ENCODE results near the gene SLC7A14.

The SLC7A14 gene

GRCh38 chr3:170585937-170586310 lies at the start of gene SLC7A14:
Gene SLC7A14, minus strand, starts transcription at chr3:170586075. Its CDS starts 59,139 bp downstream, at chr3:170526936.
- DNase-seq (ENCODE audit: low read depth in 2 of 2): no peak

- DNase-seq (ENCODE audit: low read depth in 2 of 2): no peak
Measured at GRCh38 chr3:170635385-170635735, 49.5 kb upstream of the SLC7A14 start.

- DNase-seq (ENCODE audit: low read depth in 2 of 2): no peak
Measured at GRCh38 chr3:170634663-170635384, 48.9 kb upstream of the SLC7A14 start.

- no peak for DNase-seq (ENCODE audit: low read depth in 2 of 2)
Measured at GRCh38 chr3:170633573-170633972, 47.7 kb upstream of the SLC7A14 start.

- DNase-seq (ENCODE audit: low read depth in 2 of 2): no peak
Measured at GRCh38 chr3:170632780-170633179, 46.9 kb upstream of the SLC7A14 start.

GRCh38 chr3:170631755-170632488 lies 46.0 kb upstream of the SLC7A14 start:
- DNase-seq (ENCODE audit: low read depth in 2 of 2): no peak

GRCh38 chr3:170623524-170623923 lies 37.6 kb upstream of the SLC7A14 start:
- DNase-seq (ENCODE audit: low read depth in 2 of 2): no peak

GRCh38 chr3:170622369-170623159 lies 36.7 kb upstream of the SLC7A14 start:
- DNase-seq (ENCODE audit: low read depth in 2 of 2): no peak

GRCh38 chr3:170621256-170621655 lies 35.4 kb upstream of the SLC7A14 start:
- DNase-seq (ENCODE audit: low read depth in 2 of 2): no peak

- no peak for DNase-seq (ENCODE audit: low read depth in 2 of 2)
Measured at GRCh38 chr3:170614214-170614966, 28.5 kb upstream of the SLC7A14 start.

- DNase-seq (ENCODE audit: low read depth in 2 of 2): no peak
Measured at GRCh38 chr3:170611751-170612150, 25.9 kb upstream of the SLC7A14 start.

- DNase-seq (ENCODE audit: low read depth in 2 of 2): no peak
Measured at GRCh38 chr3:170610321-170610884, 24.5 kb upstream of the SLC7A14 start.

GRCh38 chr3:170608475-170608874 lies 22.6 kb upstream of the SLC7A14 start:
- DNase-seq (ENCODE audit: low read depth in 2 of 2): no peak

GRCh38 chr3:170606675-170607074 lies 20.8 kb upstream of the SLC7A14 start:
- DNase-seq (ENCODE audit: low read depth in 2 of 2): no peak

GRCh38 chr3:170605490-170605889 lies 19.6 kb upstream of the SLC7A14 start:
- no peak for DNase-seq (ENCODE audit: low read depth in 2 of 2)

- DNase-seq (ENCODE audit: low read depth in 2 of 2): no peak
Measured at GRCh38 chr3:170603770-170604510, 18.1 kb upstream of the SLC7A14 start.

GRCh38 chr3:170602556-170602955 lies 16.7 kb upstream of the SLC7A14 start:
- no peak for DNase-seq (ENCODE audit: low read depth in 2 of 2)

GRCh38 chr3:170600005-170600624 lies 14.2 kb upstream of the SLC7A14 start:
- no peak for DNase-seq (ENCODE audit: low read depth in 2 of 2)

- DNase-seq (ENCODE audit: low read depth in 2 of 2): no peak
Measured at GRCh38 chr3:170599091-170599490, 13.2 kb upstream of the SLC7A14 start.

- no peak for DNase-seq (ENCODE audit: low read depth in 2 of 2)
Measured at GRCh38 chr3:170598091-170598502, 12.2 kb upstream of the SLC7A14 start.
